HEK293T (cell line): ENCODE data around the gene ART5.
"Not testable (repeated sequence)": the region's sequence is repeated elsewhere in the genome, so short reads cannot be mapped to it uniquely, and the experiment has no call there.

Experiments
- ARNT ChIP-seq: fragments of 450-650 bp; IDR thresholded peaks from 2 replicates; pipeline ENCODE4 v1.6.1; 2017; ENCODE audit warnings: mild to moderate bottlenecking
- BHLHE40 ChIP-seq: fragments of 450-650 bp; IDR thresholded peaks from 2 replicates; pipeline ENCODE4 v1.6.1; 2016; ENCODE audit warnings: mild to moderate bottlenecking, moderate library complexity, borderline replicate concordance
- ELF4 ChIP-seq: fragments of 450-650 bp; IDR thresholded peaks from 2 replicates; pipeline ENCODE4 v1.6.1; 2017; ENCODE audit warnings: antibody characterized with exemption
- FOXA1 ChIP-seq: fragments of 450-650 bp; IDR thresholded peaks from 2 replicates; pipeline ENCODE4 v1.6.1; 2016; ENCODE audit warnings: mild to moderate bottlenecking
- FOXK2 ChIP-seq: fragments of 450-650 bp; IDR thresholded peaks from 2 replicates; pipeline ENCODE4 v1.6.1; 2016; ENCODE audit warnings: mild to moderate bottlenecking
- FOXM1 ChIP-seq: fragments of 450-650 bp; IDR thresholded peaks from 2 replicates; pipeline ENCODE4 v1.6.1; 2017; ENCODE audit warnings: mild to moderate bottlenecking, borderline replicate concordance
- HDGF ChIP-seq: fragments of 450-650 bp; IDR thresholded peaks from 2 replicates; pipeline ENCODE4 v1.6.1; 2017; ENCODE audit warnings: antibody characterized with exemption, borderline replicate concordance
- L3MBTL2 ChIP-seq: fragments of 450-650 bp; conservative IDR thresholded peaks from 2 replicates; pipeline ENCODE4 v1.6.1; 2016; ENCODE audit warnings: mild to moderate bottlenecking
- NFRKB ChIP-seq: fragments of 450-650 bp; IDR thresholded peaks from 2 replicates; pipeline ENCODE4 v1.6.1; 2016; ENCODE audit warnings: mild to moderate bottlenecking, moderate library complexity
- SP1 ChIP-seq: fragments of 450-650 bp; IDR thresholded peaks from 2 replicates; pipeline ENCODE4 v1.6.1; 2017
- ZNF384 ChIP-seq: fragments of 450-650 bp; IDR thresholded peaks from 2 replicates; pipeline ENCODE4 v1.6.1; 2016
- TF ChIP-seq, protein P1 (sequence below): fragments of 450-650 bp; IDR thresholded peaks from 2 replicates; pipeline ENCODE4 v1.6.1; 2016

DNA sequence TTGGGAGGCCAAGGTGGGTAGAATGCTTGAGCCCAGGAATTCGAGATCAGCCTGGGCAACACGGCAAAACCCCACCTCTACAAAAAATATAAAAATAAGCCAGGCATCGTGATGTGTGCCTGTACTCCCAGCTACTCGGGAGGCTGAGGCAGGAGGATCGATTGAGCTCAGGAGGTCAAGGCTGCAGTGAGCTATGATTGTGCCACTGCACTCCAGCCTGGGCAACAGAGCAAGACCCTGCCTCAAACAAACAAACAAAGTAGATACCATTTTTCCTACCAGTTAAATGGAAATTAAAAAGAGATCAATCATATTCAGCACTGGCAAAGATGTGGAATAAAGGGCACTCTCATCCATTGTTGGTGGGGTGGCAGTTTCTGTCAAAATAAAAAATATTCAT lies 15.5 kb upstream of the ART5 start:
- not testable (repeated sequence) for TF ChIP-seq SP1, HDGF, FOXM1, ARNT, FOXK2, BHLHE40, ZNF384, ELF4, FOXA1, NFRKB, L3MBTL2
- TF ChIP-seq, protein P1, sequence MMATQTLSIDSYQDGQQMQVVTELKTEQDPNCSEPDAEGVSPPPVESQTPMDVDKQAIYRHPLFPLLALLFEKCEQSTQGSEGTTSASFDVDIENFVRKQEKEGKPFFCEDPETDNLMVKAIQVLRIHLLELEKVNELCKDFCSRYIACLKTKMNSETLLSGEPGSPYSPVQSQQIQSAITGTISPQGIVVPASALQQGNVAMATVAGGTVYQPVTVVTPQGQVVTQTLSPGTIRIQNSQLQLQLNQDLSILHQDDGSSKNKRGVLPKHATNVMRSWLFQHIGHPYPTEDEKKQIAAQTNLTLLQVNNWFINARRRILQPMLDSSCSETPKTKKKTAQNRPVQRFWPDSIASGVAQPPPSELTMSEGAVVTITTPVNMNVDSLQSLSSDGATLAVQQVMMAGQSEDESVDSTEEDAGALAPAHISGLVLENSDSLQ = not testable (repeated sequence)
